ENCODE data around the gene RYR2.

DNA sequence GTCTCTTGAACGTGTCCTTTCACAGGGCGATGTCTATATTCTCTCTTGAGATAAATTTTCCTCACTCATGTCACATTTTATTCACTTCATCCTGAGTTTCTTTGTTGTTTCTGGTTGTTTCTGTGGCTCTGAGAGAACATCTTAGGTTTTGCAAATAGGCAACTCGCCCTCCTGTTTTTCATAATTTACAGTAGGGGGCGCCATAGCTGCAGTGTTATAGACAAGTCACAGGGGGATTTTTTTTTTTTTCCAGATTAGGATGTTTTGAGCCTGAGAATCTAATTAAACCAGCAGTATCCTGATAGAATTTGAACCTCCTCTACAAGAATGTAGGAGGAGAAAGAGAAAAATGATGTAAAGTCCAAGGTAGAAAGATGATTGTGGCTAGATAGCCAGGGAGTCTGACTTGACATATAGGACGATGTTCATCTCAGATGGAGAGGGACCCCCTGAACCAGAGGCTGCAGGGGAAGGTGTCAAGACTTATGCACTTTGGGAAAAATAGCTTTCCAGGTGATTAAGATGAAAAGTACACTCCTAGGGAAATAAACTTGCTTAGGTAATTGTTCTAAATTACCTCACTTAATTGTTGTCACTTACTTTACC, 772.4 kb downstream of the RYR2 start:
- no peak for TF ChIP-seq CTCF (IDR thresholded peaks at IDR 0.05)
- no peak for TF ChIP-seq EZH2 (IDR thresholded peaks at IDR 0.05; ENCODE audit: borderline replicate concordance, insufficient read depth, low read depth, low read length, poor library complexity, severe bottlenecking)
